Skeletal muscle tissue (tissue), 4 donors: Measurements from ENCODE around the gene CABP2. TPM values are rescaled to one million over a fixed set of nuclear protein-coding genes. Genes with fewer than 3 reads are reported as not detected.
"Not testable (repeated sequence)": the region's sequence is repeated elsewhere in the genome, so short reads cannot be mapped to it uniquely, and the experiment has no call there.

ENCODE experiments used
- H3K27ac ChIP-seq: one replicate; pipeline ENCODE4 v1.7.0; 2013; ENCODE audit warnings: mild to moderate bottlenecking, low read depth, low read length, inconsistent platforms
- H3K27me3 ChIP-seq, 3 donors: one replicate each; pipeline ENCODE4 v1.7.0; 2013; ENCODE audit warnings: low read length in 3 of 3; ENCODE audit not compliant: control insufficient read depth in 3 of 3, insufficient read depth in 3 of 3
- H3K36me3 ChIP-seq, 3 donors: one replicate each; pipeline ENCODE4 v1.7.0; 2013; ENCODE audit warnings: low read length in 3 of 3; ENCODE audit not compliant: control insufficient read depth in 3 of 3, insufficient read depth in 3 of 3
- H3K4me1 ChIP-seq, 3 donors: one replicate each; pipeline ENCODE4 v1.7.0; 2013; ENCODE audit warnings: low read length in 3 of 3, mild to moderate bottlenecking in 3 of 3; ENCODE audit not compliant: control insufficient read depth in 3 of 3, insufficient read depth in 3 of 3
- H3K4me3 ChIP-seq, 3 donors: one replicate each; pipeline ENCODE4 v1.7.0; 2013; ENCODE audit warnings: low read length in 3 of 3
- H3K9ac ChIP-seq, 3 donors: one replicate each; pipeline ENCODE4 v1.7.0; 2013; ENCODE audit warnings: low read length in 3 of 3, mild to moderate bottlenecking in 3 of 3, moderate library complexity in 2 of 3, low read depth in 1 of 3
- H3K9me3 ChIP-seq, 3 donors: one replicate each; pipeline ENCODE4 v1.7.0; 2013; ENCODE audit warnings: low read length in 3 of 3; ENCODE audit not compliant: control insufficient read depth in 3 of 3
- total RNA-seq: library from RNA; depleted of rRNA; stranded (reverse); fragments of >200 nt; gene quantifications from one replicate; pipeline ENCODE4 v1.2.3, GENCODE V29; 2014
- donor health status: Osteomylitis.

Gene CABP2
- total RNA-seq, 1 donor from 2014 or later, result not detected

DNA sequence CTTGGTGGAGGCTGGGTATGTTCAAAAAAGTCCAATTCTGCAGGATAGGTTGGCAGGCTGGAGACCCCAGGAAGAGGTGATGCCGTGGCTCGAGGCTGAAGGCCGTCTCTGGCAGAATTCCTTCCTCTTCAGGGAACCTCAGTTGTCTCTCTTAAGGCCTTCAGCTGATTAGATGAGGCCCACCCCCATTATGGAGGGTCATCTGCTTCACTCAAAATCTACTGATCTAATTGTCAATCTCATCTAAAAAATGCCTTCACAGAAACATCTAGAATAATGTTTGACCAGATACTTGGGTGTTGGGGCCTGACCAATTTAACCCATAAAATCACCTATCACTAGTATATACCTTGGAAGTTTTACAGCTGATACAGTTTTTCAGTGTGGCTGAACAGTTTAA lies 33.0 kb upstream of the CABP2 start:
- H3K9me3 ChIP-seq, result no peaks in the 10 kb centered on the region
- H3K4me1 ChIP-seq, result peaks cover 7% of the 10 kb centered on the region in 3 donors
- no peaks in the 10 kb centered on the region for H3K36me3 ChIP-seq
- no peak overlapping the region for H3K9ac ChIP-seq
- H3K27ac ChIP-seq, result no peak overlapping the region
- H3K4me3 ChIP-seq, result no peak overlapping the region
- H3K27me3 ChIP-seq, result peaks cover 0 to 3% (median 0%) of the 10 kb centered on the region in 3 donors

- H3K4me3 ChIP-seq, H3K9me3 ChIP-seq, H3K27ac ChIP-seq, H3K36me3 ChIP-seq, H3K4me1 ChIP-seq, H3K9ac ChIP-seq, H3K27me3 ChIP-seq: not testable (repeated sequence)
Measured at GRCh38 chr11:67551697-67552096, 28.5 kb upstream of the CABP2 start.

DNA sequence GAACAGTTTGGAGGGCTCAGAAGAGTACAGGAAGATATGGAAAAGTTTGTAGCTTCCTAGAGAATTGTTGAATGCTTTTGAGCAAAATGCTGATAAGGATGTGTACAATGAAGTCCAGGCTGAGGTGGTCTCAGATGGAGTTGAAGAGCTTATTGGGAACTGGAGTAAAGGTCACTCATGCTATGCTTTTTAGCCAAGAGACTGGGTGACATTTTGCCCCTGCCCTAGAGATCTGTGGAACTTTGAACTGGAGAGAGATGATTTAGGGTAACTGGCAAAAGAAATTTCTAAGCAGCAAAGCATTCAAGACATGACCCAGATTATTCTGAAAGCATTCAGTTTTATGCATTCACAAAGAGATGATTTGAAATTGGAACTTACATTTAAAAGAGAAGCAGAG lies 27.9 kb upstream of the CABP2 start:
- Histone ChIP-seq H3K9me3 (no peaks in the 10 kb centered on the region), H3K27me3 (no peaks in the 10 kb centered on the region), H3K9ac (no peak overlapping the region), H3K36me3 (no peaks in the 10 kb centered on the region), H3K27ac (no peak overlapping the region), H3K4me3 (no peak overlapping the region), H3K4me1 (no peaks in the 10 kb centered on the region)

DNA sequence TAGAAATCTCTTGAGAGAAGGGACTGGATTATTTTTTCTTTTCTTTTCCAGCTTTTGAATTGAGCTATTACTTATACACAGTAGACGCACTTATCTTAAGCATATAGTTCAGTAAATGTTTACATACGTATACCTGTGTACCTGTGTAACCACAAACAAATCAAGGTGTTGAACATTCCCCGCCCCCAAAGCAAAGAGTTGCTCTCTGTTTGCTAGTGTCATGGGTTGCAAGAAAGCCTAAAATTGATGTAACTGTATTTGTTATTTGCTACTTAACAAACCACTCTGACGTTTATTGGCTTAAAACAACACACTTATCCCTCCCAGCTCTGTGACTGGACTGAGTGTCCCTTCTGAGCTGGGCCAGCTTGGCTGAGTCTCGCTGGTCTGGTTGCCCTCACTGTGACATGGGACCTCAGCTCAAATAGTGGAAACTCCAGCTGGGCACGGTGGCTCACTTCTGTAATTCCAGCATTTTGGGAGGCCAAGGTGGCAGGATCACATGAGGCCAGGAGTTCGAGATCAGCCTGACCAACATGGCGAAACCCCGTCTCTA lies 25.4 kb upstream of the CABP2 start:
- Histone ChIP-seq H3K27me3 (no peaks in the 10 kb centered on the region), H3K36me3 (no peaks in the 10 kb centered on the region), H3K9me3 (no peaks in the 10 kb centered on the region), H3K4me3 (no peak overlapping the region), H3K4me1 (peaks cover 8 to 9% (median 8%) of the 10 kb centered on the region in 3 donors), H3K27ac (no peak overlapping the region), H3K9ac (no peak overlapping the region)

GRCh38 chr11:67548112-67548511 lies 24.9 kb upstream of the CABP2 start:
- not testable (repeated sequence) for H3K9ac ChIP-seq, H3K27me3 ChIP-seq, H3K4me1 ChIP-seq

GRCh38 chr11:67545280-67545679 lies 22.0 kb upstream of the CABP2 start:
- Histone ChIP-seq H3K9ac (no peak overlapping the region), H3K4me1 (peaks cover 8 to 9% (median 8%) of the 10 kb centered on the region in 3 donors), H3K4me3 (no peak overlapping the region), H3K27me3 (no peaks in the 10 kb centered on the region), H3K27ac (peak overlapping the region; percentile 47), H3K36me3 (no peaks in the 10 kb centered on the region), H3K9me3 (no peaks in the 10 kb centered on the region)

More at GRCh38 chr11:67548112-67548511, 24.9 kb upstream of the CABP2 start:
- H3K4me3 ChIP-seq, H3K27ac ChIP-seq, H3K9me3 ChIP-seq, H3K36me3 ChIP-seq: not testable (repeated sequence)

- no peak overlapping the region for H3K4me3 ChIP-seq
- H3K9me3 ChIP-seq, result no peaks in the 10 kb centered on the region
- H3K36me3 ChIP-seq, result no peaks in the 10 kb centered on the region
- no peak overlapping the region for H3K9ac ChIP-seq
- peak overlapping the region; percentile 47 for H3K27ac ChIP-seq
- no peaks in the 10 kb centered on the region for H3K27me3 ChIP-seq
- H3K4me1 ChIP-seq, result peaks cover 8 to 9% (median 8%) of the 10 kb centered on the region in 3 donors
Measured at GRCh38 chr11:67544616-67545242, 21.5 kb upstream of the CABP2 start.

DNA sequence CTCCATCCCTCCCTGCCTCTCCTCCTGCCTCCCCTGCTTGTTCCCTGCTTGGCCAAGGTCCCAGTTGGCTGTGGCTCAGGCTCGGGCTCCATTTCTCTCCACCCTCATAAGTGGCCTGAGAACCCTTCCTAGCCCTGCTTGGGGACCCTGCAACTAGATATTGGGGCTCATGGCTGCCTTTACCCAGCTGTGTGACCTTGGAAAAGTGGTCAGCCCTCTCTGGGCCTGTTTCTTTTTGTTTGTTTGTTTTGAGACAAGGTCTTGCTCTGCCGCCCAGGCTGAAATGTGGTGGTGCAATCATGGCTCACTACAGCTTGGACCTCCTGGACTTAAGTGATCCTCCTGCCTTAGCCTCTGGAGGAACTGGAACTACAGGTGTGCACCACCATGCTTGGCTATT lies 20.3 kb upstream of the CABP2 start:
- Histone ChIP-seq H3K27me3 (peaks cover 0 to 3% (median 0%) of the 10 kb centered on the region in 3 donors), H3K27ac (no peak overlapping the region), H3K36me3 (no peaks in the 10 kb centered on the region)

GRCh38 chr11:67542971-67543370 lies 19.7 kb upstream of the CABP2 start:
- no peak overlapping the region for H3K27ac ChIP-seq
- peaks cover 8 to 9% (median 8%) of the 10 kb centered on the region in 3 donors for H3K4me1 ChIP-seq
- H3K9ac ChIP-seq, result no peak overlapping the region
- H3K27me3 ChIP-seq, result peaks cover 0 to 3% (median 0%) of the 10 kb centered on the region in 3 donors
- H3K36me3 ChIP-seq, result no peaks in the 10 kb centered on the region
- no peaks in the 10 kb centered on the region for H3K9me3 ChIP-seq
- H3K4me3 ChIP-seq, result no peak overlapping the region

More for the DNA sequence above, 20.3 kb upstream of the CABP2 start:
- no peak overlapping the region for H3K9ac ChIP-seq
- H3K4me1 ChIP-seq, result peaks cover 8 to 9% (median 8%) of the 10 kb centered on the region in 3 donors
- no peak overlapping the region for H3K4me3 ChIP-seq
- H3K9me3 ChIP-seq, result no peaks in the 10 kb centered on the region

DNA sequence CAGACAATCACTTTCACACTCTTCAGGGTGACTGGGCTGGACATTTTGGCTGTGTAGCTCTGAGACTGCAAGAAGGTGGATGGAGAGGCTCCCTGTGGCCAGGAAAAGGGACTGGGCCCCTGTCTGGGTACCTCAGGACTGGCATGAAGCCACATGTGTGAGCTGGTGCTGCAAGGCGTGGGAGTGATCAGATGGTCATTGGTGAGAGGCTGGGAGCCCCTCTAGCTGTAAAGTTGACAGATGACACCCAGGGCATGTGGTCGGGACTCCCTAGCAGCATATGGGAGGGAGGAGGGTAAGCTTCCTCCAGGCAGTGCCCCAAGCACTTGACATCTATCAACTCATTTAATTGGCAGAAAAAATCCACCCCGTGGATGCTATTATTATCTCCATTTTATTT lies 18.9 kb upstream of the CABP2 start:
- Histone ChIP-seq H3K9me3 (no peaks in the 10 kb centered on the region), H3K4me3 (no peak overlapping the region), H3K27ac (no peak overlapping the region), H3K9ac (no peak overlapping the region), H3K27me3 (peaks cover 0 to 3% (median 0%) of the 10 kb centered on the region in 3 donors), H3K4me1 (peaks cover 8 to 9% (median 8%) of the 10 kb centered on the region in 3 donors), H3K36me3 (no peaks in the 10 kb centered on the region)
